Measurements from ENCODE around the gene MBD4. TPM values are rescaled to one million over a fixed set of nuclear protein-coding genes. Genes with fewer than 3 reads are reported as not detected.

Gene MBD4
- polyA plus RNA-seq, 2 of the 4 experiments (the other 2 are of a cell fraction), result 32.7 to 49.7 TPM

- no peak for DNase-seq (ENCODE audit: low read depth in 1 of 2, low spot score in 1 of 2)
- Histone ChIP-seq H3K27ac (no peak overlapping the region), H3K4me2 (no peak overlapping the region), H3K4me1 (peaks cover 24% of the 10 kb centered on the region; the same call in 2 of the 3 replicates), H3K4me3 (no peak overlapping the region), H3K9me3 (no peaks in the 10 kb centered on the region)
- ChIA-PET POLR2A (no interaction called here), CTCF (interaction anchor here (1.9 kb wide), 1 partner anchor 51 kb away, joined by 9 read pairs; no protein-coding TSS in a partner anchor)
- TF ChIP-seq, protein P1, sequence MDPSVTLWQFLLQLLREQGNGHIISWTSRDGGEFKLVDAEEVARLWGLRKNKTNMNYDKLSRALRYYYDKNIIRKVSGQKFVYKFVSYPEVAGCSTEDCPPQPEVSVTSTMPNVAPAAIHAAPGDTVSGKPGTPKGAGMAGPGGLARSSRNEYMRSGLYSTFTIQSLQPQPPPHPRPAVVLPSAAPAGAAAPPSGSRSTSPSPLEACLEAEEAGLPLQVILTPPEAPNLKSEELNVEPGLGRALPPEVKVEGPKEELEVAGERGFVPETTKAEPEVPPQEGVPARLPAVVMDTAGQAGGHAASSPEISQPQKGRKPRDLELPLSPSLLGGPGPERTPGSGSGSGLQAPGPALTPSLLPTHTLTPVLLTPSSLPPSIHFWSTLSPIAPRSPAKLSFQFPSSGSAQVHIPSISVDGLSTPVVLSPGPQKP (IDR thresholded peaks at IDR 0.05; ENCODE audit: low read depth, low read length), result no peak
- TF ChIP-seq RAD21 (conservative IDR thresholded peaks at IDR 0.05 in 1 of 2, IDR thresholded peaks at IDR 0.05 in 1 of 2), result no peak
- 92% methylated on average over 1 of the region's 1 CpG for WGBS (ENCODE audit: missing lambda C conversion rate)
- ATAC-seq, result no peak
- no peak for FAIRE-seq
These were observed 5.6 kb downstream of the MBD4 start for GRCh38 chr3:129434140-129434539.

DNA sequence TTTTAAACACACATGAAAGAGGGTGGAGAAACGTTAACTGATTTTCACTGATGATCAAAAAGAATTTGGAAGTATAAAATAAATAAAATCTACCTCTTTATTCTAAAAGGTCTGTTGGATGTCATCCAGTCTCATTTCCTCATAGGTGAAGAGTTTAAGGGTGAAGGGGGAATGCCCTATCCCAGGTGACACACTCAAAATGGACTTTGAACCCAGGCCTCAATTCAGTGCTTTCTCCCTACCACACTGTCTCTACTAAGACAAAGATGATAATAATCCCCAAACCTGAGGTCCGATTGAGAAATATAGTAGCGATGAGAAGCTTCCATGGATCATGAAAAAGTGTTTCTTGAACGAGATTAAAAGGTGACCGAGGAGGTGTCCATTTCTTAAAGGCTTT lies 6.2 kb downstream of the MBD4 start:
- Histone ChIP-seq H3K27ac (no peak overlapping the region), H3K4me2 (no peak overlapping the region), H3K9me3 (no peaks in the 10 kb centered on the region), H3K4me1 (peaks cover 29% of the 10 kb centered on the region), H3K4me3 (no peak overlapping the region)
- FAIRE-seq (no peak), DNase-seq (ENCODE audit: low read depth in 1 of 2, low spot score in 1 of 2) (no peak), ATAC-seq (no peak)
- TF ChIP-seq SREBF2 (IDR thresholded peaks at IDR 0.05), result no peak
- TF ChIP-seq CBX8 (IDR thresholded peaks at IDR 0.05), result no peak
- TF ChIP-seq, protein P1 (IDR thresholded peaks at IDR 0.05; ENCODE audit: low read depth, low read length), result no peak
- TF ChIP-seq, protein P2, sequence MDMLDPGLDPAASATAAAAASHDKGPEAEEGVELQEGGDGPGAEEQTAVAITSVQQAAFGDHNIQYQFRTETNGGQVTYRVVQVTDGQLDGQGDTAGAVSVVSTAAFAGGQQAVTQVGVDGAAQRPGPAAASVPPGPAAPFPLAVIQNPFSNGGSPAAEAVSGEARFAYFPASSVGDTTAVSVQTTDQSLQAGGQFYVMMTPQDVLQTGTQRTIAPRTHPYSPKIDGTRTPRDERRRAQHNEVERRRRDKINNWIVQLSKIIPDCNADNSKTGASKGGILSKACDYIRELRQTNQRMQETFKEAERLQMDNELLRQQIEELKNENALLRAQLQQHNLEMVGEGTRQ (IDR thresholded peaks at IDR 0.05), result no peak
- WGBS (ENCODE audit: missing lambda C conversion rate), result 94% methylated on average over 5 of the region's 5 CpGs
- CTCF ChIA-PET, result no interaction called here
- POLR2A ChIA-PET, result no interaction called here

DNA sequence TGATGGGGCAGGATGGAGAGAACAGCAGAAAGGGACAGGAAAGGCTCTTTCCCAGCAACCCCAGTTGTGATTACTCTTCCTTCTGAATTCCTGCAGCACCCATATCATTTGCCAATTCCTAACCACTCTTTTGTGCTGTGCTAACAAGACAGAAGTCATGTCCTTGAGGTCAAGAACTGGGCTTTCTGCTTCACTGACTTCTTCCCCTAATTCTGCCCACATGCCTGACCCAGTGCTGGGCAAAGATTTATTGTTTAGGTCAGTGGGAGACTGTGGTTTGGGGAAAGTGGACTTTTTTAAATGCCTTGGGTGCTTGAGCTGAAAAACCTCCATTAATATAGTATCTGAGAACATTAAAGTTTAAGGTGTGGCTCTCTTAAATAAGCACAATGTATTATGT lies 7.1 kb downstream of the MBD4 start:
- no peak for FAIRE-seq
- CTCF ChIA-PET, result no interaction called here
- Histone ChIP-seq H3K4me3 (no peak overlapping the region), H3K27ac (no peak overlapping the region), H3K9me3 (no peaks in the 10 kb centered on the region), H3K4me1 (peaks cover 27% of the 10 kb centered on the region), H3K4me2 (no peak overlapping the region)
- TF ChIP-seq HMGXB4 (CRISPR knock-in tag; IDR thresholded peaks at IDR 0.05; ENCODE audit: borderline replicate concordance) (no peak), NFE2L2 (conservative IDR thresholded peaks at IDR 0.05; ENCODE audit: low read length) (no peak)
- no peak for DNase-seq (ENCODE audit: low read depth in 1 of 2, low spot score in 1 of 2)
- POLR2A ChIA-PET, result no interaction called here
- no peak for ATAC-seq

DNA sequence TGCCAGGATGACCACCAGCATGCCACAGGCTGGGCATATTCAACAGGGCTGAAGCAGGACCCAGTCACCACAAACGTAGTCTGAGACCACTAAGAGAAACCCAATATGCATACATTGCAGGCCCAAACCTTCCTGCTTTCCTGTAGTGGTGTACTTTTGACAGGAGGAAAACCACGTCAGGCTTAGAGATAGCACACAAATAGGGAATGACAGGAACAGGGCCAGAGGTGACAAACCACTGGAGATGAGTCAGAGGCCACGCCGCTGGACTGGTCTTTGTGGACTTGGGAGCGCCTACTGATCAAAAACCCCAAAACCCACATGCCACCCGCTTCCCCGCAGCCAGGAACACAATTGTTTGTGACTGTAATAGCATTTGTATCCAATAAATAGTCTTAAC lies 7.7 kb downstream of the MBD4 start:
- TF ChIP-seq RCOR1 (IDR thresholded peaks at IDR 0.05; ENCODE audit: low read depth, low read length), result no peak
- no peak for TF ChIP-seq FOSB (CRISPR knock-in tag; IDR thresholded peaks at IDR 0.05)
- TF ChIP-seq, protein P1 (IDR thresholded peaks at IDR 0.05; ENCODE audit: low read depth, low read length), result no peak
- TF ChIP-seq CHD4 (IDR thresholded peaks at IDR 0.05; ENCODE audit: borderline replicate concordance), result no peak
- no peak for FAIRE-seq
- Histone ChIP-seq H3K4me2 (no peak overlapping the region), H3K27ac (no peak overlapping the region), H3K4me3 (no peak overlapping the region), H3K9me3 (no peaks in the 10 kb centered on the region), H3K4me1 (peaks cover 28% of the 10 kb centered on the region)
- CTCF ChIA-PET, result interaction anchor here (1.9 kb wide), 1 partner anchor 49 kb away, joined by 4 read pairs; no protein-coding TSS in a partner anchor
- 91% methylated on average over 7 of the region's 7 CpGs for WGBS (ENCODE audit: missing lambda C conversion rate)
- DNase-seq (ENCODE audit: low read depth in 1 of 2, low spot score in 1 of 2), result no peak
- POLR2A ChIA-PET, result no interaction called here
- no peak for ATAC-seq

Data from A549 (cell line).